NCI-H2227 (cell line): Measurements from ENCODE around the gene EXOSC10.
"Not testable (repeated sequence)": the region's sequence is repeated elsewhere in the genome, so short reads cannot be mapped to it uniquely, and the experiment has no call there.

Source experiments
- DNase-seq: peaks from one replicate; lab custom pipeline; 2025; ENCODE audit not compliant: unreplicated experiment; lab: John Stamatoyannopoulos, UW

The EXOSC10 gene

GRCh38 chr1:11019358-11019757, 80.3 kb downstream of the EXOSC10 start:
- not testable (repeated sequence) for DNase-seq
